WI38 (cell line): ENCODE measurements around the gene LRRC36.

ENCODE experiments used
- H3K4me3 ChIP-seq: 2 replicates; pipeline ENCODE4 v1.5.1; 2011; ENCODE audit warnings: low read depth, mild to moderate bottlenecking, control low read depth, low read length
- CTCF ChIP-seq: IDR thresholded peaks from 2 replicates; pipeline ENCODE4 v1.5.1; 2012; ENCODE audit warnings: low read depth, mild to moderate bottlenecking, control low read depth, low read length

LRRC36 gene

GRCh38 chr16:67327743-67328142 lies 1.1 kb downstream of the LRRC36 start:
- TF ChIP-seq CTCF = no peak
- no peak overlapping the region for H3K4me3 ChIP-seq

- H3K4me3 ChIP-seq = no peak overlapping the region
- TF ChIP-seq CTCF = no peak
These were observed 3.3 kb downstream of the LRRC36 start for GRCh38 chr16:67329901-67330300.

GRCh38 chr16:67333315-67333714 lies 6.7 kb downstream of the LRRC36 start:
- no peak for TF ChIP-seq CTCF
- no peak overlapping the region for H3K4me3 ChIP-seq

GRCh38 chr16:67336116-67336515 lies 9.5 kb downstream of the LRRC36 start:
- H3K4me3 ChIP-seq = no peak overlapping the region
- TF ChIP-seq CTCF = no peak

- no peak for TF ChIP-seq CTCF
- no peak overlapping the region for H3K4me3 ChIP-seq
These were observed 10.0 kb downstream of the LRRC36 start for GRCh38 chr16:67336648-67337047.

GRCh38 chr16:67339453-67339852 lies 12.8 kb downstream of the LRRC36 start:
- H3K4me3 ChIP-seq = no peak overlapping the region
- TF ChIP-seq CTCF = no peak; the same call in 1 of the 2 replicates

- TF ChIP-seq CTCF = no peak
- H3K4me3 ChIP-seq = no peak overlapping the region
These were observed 14.6 kb downstream of the LRRC36 start for GRCh38 chr16:67341250-67341649.
